Measurements from ENCODE around the gene C4orf17. TPM values are rescaled to one million over a fixed set of nuclear protein-coding genes. Genes with fewer than 3 reads are reported as not detected.
A peak's percentile ranks its signal among the peaks of the same experiment; 100 is the strongest.

Gene C4orf17
- total RNA-seq, 1 experiment from 2014 or later = not detected

- TF ChIP-seq HMGXB4 (CRISPR knock-in tag; IDR thresholded peaks at IDR 0.05) (0 out of 2 replicates have a peak, but pooled peaks have one; percentile 33), JAZF1 (CRISPR knock-in tag; IDR thresholded peaks at IDR 0.05) (no peak), GABPB1 (CRISPR knock-in tag; IDR thresholded peaks at IDR 0.05) (peak; percentile 68), RELA (CRISPR knock-in tag; IDR thresholded peaks at IDR 0.05; ENCODE audit: borderline replicate concordance) (no peak), NR3C1 (CRISPR knock-in tag; conservative IDR thresholded peaks at IDR 0.05; ENCODE audit: low read depth) (no peak), ZNF121 (CRISPR knock-in tag; IDR thresholded peaks at IDR 0.05) (no peak), ZSCAN18 (CRISPR knock-in tag; IDR thresholded peaks at IDR 0.05) (no peak), MXD4 (CRISPR knock-in tag; IDR thresholded peaks at IDR 0.05; ENCODE audit: borderline replicate concordance) (no peak), FOXJ3 (CRISPR knock-in tag; IDR thresholded peaks at IDR 0.05; ENCODE audit: borderline replicate concordance) (no peak)
- TF ChIP-seq, protein P1, sequence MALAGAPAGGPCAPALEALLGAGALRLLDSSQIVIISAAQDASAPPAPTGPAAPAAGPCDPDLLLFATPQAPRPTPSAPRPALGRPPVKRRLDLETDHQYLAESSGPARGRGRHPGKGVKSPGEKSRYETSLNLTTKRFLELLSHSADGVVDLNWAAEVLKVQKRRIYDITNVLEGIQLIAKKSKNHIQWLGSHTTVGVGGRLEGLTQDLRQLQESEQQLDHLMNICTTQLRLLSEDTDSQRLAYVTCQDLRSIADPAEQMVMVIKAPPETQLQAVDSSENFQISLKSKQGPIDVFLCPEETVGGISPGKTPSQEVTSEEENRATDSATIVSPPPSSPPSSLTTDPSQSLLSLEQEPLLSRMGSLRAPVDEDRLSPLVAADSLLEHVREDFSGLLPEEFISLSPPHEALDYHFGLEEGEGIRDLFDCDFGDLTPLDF (CRISPR knock-in tag; IDR thresholded peaks at IDR 0.05) = no peak
- TF ChIP-seq, protein P2, sequence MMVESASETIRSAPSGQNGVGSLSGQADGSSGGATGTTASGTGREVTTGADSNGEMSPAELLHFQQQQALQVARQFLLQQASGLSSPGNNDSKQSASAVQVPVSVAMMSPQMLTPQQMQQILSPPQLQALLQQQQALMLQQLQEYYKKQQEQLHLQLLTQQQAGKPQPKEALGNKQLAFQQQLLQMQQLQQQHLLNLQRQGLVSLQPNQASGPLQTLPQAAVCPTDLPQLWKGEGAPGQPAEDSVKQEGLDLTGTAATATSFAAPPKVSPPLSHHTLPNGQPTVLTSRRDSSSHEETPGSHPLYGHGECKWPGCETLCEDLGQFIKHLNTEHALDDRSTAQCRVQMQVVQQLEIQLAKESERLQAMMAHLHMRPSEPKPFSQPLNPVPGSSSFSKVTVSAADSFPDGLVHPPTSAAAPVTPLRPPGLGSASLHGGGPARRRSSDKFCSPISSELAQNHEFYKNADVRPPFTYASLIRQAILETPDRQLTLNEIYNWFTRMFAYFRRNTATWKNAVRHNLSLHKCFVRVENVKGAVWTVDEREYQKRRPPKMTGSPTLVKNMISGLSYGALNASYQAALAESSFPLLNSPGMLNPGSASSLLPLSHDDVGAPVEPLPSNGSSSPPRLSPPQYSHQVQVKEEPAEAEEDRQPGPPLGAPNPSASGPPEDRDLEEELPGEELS (CRISPR knock-in tag; IDR thresholded peaks at IDR 0.05) = no peak
Observed at GRCh38 chr4:99563310-99564186, 52.7 kb downstream of the C4orf17 start, which contains the start of gene TRMT10A (continued).

GRCh38 chr4:99564921-99565320, 54.1 kb downstream of the C4orf17 start:
- ATAC-seq = no peak
- Mint-ChIP-seq H3K4me1 (0 out of 2 replicates have a peak, but pooled peaks cover 3% of the 10 kb centered on the region), H3K9me3 (no peaks in the 10 kb centered on the region), H3K27ac (no peak overlapping the region), H3K36me3 (no peaks in the 10 kb centered on the region), H3K27me3 (ENCODE audit: low read depth) (no peaks in the 10 kb centered on the region; the same call in 1 of the 2 replicates), H3K4me3 (peak overlapping the region; percentile 49)
- TF ChIP-seq CREM (CRISPR knock-in tag; IDR thresholded peaks at IDR 0.05) (no peak), ESRRA (CRISPR knock-in tag; IDR thresholded peaks at IDR 0.05; ENCODE audit: borderline replicate concordance) (no peak)
- no peak for DNase-seq (ENCODE audit: low spot score)
- CTCF ChIA-PET = no interaction called here
- POLR2A ChIA-PET = no interaction called here

DNA sequence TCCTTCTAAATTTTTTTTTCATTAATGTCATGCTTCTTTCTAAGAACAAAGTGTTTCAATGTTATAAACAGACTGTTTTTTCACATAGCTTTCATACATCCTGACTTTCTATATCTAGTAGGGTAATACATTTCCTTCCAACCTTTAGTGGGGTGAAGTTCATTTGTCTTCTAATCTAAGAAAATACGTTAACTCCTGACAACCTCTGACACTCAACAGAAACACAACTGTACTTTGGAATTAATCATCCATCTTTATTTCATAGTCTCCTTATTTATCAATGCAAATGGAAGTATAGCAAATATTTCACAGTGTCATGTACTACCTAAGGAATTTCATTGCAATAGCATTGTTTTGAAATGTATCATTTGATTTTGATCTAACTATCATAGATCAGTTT, 61.1 kb downstream of the C4orf17 start:
- peaks cover 9% of the 10 kb centered on the region for H3K4me1 Mint-ChIP-seq
- no peak for DNase-seq (ENCODE audit: low spot score)
- H3K4me3 Mint-ChIP-seq = no peak overlapping the region
- H3K27ac Mint-ChIP-seq = no peak overlapping the region
- CTCF ChIA-PET = no interaction called here
- ATAC-seq = no peak
- peaks cover 4% of the 10 kb centered on the region; the same call in 1 of the 2 replicates for H3K27me3 Mint-ChIP-seq (ENCODE audit: low read depth)
- H3K9me3 Mint-ChIP-seq = no peaks in the 10 kb centered on the region
- POLR2A ChIA-PET = no interaction called here
- H3K36me3 Mint-ChIP-seq = no peaks in the 10 kb centered on the region
- TF ChIP-seq, protein P3, sequence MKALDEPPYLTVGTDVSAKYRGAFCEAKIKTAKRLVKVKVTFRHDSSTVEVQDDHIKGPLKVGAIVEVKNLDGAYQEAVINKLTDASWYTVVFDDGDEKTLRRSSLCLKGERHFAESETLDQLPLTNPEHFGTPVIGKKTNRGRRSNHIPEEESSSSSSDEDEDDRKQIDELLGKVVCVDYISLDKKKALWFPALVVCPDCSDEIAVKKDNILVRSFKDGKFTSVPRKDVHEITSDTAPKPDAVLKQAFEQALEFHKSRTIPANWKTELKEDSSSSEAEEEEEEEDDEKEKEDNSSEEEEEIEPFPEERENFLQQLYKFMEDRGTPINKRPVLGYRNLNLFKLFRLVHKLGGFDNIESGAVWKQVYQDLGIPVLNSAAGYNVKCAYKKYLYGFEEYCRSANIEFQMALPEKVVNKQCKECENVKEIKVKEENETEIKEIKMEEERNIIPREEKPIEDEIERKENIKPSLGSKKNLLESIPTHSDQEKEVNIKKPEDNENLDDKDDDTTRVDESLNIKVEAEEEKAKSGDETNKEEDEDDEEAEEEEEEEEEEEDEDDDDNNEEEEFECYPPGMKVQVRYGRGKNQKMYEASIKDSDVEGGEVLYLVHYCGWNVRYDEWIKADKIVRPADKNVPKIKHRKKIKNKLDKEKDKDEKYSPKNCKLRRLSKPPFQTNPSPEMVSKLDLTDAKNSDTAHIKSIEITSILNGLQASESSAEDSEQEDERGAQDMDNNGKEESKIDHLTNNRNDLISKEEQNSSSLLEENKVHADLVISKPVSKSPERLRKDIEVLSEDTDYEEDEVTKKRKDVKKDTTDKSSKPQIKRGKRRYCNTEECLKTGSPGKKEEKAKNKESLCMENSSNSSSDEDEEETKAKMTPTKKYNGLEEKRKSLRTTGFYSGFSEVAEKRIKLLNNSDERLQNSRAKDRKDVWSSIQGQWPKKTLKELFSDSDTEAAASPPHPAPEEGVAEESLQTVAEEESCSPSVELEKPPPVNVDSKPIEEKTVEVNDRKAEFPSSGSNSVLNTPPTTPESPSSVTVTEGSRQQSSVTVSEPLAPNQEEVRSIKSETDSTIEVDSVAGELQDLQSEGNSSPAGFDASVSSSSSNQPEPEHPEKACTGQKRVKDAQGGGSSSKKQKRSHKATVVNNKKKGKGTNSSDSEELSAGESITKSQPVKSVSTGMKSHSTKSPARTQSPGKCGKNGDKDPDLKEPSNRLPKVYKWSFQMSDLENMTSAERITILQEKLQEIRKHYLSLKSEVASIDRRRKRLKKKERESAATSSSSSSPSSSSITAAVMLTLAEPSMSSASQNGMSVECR (CRISPR knock-in tag; IDR thresholded peaks at IDR 0.05; ENCODE audit: borderline replicate concordance) = no peak
- TF ChIP-seq, protein P4, sequence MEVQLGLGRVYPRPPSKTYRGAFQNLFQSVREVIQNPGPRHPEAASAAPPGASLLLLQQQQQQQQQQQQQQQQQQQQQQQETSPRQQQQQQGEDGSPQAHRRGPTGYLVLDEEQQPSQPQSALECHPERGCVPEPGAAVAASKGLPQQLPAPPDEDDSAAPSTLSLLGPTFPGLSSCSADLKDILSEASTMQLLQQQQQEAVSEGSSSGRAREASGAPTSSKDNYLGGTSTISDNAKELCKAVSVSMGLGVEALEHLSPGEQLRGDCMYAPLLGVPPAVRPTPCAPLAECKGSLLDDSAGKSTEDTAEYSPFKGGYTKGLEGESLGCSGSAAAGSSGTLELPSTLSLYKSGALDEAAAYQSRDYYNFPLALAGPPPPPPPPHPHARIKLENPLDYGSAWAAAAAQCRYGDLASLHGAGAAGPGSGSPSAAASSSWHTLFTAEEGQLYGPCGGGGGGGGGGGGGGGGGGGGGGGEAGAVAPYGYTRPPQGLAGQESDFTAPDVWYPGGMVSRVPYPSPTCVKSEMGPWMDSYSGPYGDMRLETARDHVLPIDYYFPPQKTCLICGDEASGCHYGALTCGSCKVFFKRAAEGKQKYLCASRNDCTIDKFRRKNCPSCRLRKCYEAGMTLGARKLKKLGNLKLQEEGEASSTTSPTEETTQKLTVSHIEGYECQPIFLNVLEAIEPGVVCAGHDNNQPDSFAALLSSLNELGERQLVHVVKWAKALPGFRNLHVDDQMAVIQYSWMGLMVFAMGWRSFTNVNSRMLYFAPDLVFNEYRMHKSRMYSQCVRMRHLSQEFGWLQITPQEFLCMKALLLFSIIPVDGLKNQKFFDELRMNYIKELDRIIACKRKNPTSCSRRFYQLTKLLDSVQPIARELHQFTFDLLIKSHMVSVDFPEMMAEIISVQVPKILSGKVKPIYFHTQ (CRISPR knock-in tag; IDR thresholded peaks at IDR 0.05) = no peak
- no peak for TF ChIP-seq CREM (CRISPR knock-in tag; IDR thresholded peaks at IDR 0.05)
- TF ChIP-seq, protein P2 (CRISPR knock-in tag; IDR thresholded peaks at IDR 0.05) = no peak
